HG03095 (cell line): ENCODE data around the gene ITPR2.
"Not testable (repeated sequence)": the region's sequence is repeated elsewhere in the genome, so short reads cannot be mapped to it uniquely, and the experiment has no call there.

Experiments used
- ATAC-seq: cut with Tn5 transposase; IDR thresholded peaks from one replicate; pipeline ENCODE4 v1.9.1; 2021; ENCODE audit warnings: moderate library complexity; ENCODE audit not compliant: unreplicated experiment

Gene ITPR2

DNA sequence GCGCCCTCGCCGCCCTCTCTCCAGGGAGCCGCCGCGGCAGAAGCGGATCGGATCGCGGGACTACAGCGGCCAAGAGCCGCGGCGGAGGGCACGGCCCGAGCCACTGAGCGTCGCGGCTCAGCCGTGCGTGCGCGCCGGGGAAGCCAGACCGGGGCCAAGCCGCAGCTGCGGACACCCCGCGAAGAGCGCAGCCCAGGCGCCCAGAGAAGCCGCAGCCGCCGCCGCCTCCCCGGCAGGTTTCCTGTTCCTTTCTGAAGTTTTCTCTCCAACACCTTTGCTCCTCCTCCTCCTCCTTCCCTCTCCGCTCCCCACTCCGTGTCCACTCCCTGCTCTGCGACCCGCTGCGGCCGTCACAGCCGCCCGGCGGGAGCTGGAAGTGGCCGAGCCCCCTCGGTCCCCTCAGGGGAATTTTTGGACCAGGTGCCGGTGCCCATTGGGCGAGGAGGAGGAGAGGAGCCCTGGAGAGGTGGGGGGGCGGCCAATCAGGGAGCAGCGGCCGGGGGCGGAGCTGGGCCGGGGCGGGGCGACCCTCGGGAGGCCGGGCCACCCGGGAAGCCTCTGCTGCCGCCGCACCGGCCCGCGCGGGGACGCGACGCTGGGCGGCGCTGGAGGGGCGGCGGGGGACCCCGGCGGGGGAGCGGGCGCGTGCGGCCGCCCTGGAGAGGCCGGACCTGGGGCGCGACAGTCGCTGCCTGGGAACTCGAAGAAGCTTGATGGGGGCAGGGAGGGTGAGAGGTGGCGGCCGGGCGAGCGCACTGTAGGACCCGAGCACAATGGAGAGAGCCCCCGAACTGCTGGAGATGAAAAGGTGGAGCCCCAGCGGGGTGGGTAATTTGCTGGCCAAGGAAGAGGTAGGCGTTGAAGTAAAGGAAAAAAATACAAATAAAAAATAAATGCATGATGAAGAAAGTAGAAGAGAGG lies at the start of gene ITPR2:
ITPR2 (minus strand) TSS at position 373 of the 921 bp plus-strand sequence. CDS start 413 bp downstream, outside the sequence.
- ATAC-seq: peak; percentile 71

GRCh38 chr12:26880625-26881024 lies 47.6 kb upstream of the ITPR2 start:
- ATAC-seq: no peak

DNA sequence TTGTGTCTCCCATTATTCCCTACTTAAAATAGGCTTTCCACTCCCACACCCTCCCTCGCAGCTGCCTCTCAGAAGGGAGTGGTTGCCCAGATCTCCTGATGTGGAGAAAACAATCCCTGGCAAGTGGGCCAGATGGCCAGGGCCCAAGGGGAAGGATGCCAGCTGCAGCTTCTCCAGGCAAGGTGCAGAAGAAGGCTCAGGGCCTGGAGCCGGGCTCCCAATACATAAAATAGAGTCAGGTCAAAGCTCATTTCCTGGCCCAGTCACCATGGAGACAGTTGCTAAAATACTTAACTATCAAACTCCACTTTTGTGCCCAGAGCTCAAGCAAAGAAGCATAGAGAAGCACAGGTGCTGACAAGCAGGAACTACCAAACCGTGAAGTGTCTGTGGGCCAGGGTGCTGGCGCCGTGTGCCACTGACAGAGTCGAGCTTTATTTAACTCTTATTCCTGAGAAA lies 45.7 kb upstream of the ITPR2 start:
- ATAC-seq: no peak

DNA sequence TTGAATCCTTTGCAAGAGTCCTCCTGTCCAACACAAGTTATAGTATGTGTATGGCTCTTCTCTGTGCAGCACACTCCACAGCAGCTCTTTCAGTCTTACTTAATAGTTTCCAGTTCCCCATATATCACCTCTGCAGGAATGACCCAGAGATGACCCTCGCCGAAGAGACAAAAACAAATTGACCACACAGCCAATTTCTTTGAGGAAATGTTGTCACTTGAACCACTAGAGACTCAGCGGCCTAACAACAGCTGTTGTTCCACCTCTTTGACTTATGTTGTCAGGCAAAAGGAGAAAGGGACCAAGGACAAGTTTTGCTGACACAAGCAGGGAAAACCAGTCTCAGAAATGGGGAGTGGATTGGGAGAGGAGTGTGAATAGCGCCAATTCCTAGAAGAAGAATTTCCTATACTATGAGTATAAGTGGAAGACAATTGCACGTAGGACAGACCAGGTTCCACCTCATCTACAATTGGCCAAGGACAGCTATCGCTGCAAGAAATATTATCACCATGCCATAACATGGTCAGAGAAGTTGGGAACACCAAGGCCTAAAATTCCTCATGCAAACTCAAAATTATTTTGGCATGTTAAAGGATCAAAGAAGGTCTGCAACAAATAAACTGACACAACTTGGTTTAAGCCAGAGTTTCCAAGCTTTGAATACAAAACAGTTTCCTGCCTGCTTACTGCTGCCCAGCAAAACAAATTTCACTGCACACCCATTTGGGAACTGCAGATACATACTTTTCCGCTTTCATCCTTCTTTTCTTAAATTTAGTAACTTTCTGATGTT lies 41.7 kb upstream of the ITPR2 start:
- peak; percentile 73 for ATAC-seq

DNA sequence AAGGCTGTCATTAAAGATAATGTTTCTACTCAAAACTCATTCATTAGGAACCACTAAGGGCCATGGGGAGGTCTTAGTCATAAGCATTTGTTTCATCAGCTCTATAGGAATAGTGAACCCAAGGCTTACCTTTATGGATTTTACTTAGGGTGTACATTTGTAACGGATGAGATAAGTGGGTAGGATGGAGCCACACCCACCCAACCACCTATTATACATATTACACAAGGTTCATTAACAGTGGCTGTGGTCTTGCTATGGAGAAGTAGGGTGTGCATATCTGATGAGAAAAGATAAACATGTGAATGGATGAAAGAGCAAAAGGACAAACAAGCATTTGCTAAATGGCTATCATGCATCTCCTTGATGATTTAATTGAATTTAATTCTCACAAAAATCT lies 39.6 kb upstream of the ITPR2 start:
- no peak for ATAC-seq

- no peak for ATAC-seq
Measured at GRCh38 chr12:26871985-26872384, 39.0 kb upstream of the ITPR2 start.

DNA sequence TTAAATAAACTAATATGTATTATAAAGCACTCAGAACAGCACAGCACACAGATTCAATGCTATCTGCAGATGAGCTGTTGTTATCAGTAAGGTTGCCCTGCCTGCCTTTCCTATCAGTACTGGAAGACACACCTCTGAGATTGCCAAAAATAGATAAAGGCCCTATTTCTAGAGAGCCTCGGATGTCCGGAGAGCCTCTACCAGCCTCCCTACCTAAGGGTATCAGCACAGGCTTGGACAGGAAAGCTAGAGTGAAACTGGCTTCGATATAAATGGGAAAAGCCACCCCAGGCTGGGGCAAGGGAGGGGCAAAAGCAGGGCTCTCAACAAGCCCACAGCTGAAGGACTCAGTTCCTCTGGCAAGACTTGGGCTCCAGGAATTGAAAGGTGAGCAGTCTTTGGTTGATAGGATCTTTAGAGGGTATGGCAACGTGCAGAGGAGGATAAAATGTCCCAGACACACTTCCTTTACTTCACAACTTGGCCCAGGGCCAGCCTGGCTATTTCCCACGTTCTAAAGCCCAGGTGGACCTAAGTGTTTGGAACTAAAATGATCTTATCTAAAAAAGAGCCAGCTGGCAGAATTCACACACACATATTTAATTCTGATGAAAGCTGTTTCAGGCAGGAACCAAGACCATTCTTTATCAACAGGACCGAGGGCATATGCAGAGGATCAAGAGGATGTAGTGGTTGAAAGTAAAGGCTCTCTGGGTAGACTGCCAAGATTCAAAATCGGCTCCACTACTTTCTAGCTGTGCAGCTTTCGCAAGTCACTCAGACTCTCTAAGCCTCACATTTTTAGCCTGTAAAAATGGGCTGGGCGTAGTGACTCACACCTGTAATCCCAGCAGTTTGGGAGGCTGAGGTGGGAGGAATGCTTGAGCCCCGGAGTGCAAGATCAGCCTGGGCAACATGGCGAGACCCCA lies 37.8 kb upstream of the ITPR2 start:
- ATAC-seq: peak; percentile 33

GRCh38 chr12:26869908-26870459 lies 37.0 kb upstream of the ITPR2 start:
- no peak for ATAC-seq

DNA sequence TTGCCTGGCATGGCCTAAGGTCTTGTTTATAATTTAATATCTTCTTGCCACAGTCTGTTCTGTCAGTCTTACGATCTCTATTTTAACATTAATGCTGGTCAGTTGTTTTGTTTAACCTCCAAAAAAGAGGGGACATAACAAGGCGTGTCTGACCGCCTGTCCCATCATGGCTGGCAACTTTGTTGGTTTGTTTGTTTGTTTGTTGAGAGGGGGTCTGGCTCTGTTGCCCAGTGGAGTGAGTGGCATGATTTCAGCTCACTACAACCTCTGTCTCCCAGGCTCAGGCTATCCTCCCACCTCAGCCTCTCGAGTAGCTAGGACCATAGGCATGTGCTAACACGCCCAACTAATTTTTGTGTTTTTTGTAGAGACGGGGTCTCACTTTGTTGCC lies 36.1 kb upstream of the ITPR2 start:
- no peak for ATAC-seq

GRCh38 chr12:26868447-26869103 lies 35.6 kb upstream of the ITPR2 start:
- no peak for ATAC-seq

- peak; percentile 66 for ATAC-seq
Measured at GRCh38 chr12:26867080-26867479, 34.1 kb upstream of the ITPR2 start.

DNA sequence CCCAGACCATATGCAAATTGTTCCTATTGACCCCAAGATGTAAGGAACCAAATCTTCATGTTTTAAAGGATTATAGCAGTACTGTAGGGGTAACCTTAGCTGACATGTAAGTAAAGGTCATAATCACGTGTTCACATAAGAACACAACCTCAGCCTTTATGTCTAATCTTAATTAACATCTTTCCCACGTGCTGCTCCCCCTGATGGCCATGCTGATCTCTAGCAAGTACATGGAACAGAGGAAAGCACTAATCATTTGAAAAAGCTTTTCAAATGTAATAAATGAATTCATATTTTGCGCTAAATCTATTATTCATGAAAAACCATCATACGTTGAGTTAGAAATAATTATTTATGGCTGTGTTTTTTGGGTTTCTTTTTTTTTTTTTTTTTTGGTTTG lies 30.5 kb upstream of the ITPR2 start:
- ATAC-seq: no peak

DNA sequence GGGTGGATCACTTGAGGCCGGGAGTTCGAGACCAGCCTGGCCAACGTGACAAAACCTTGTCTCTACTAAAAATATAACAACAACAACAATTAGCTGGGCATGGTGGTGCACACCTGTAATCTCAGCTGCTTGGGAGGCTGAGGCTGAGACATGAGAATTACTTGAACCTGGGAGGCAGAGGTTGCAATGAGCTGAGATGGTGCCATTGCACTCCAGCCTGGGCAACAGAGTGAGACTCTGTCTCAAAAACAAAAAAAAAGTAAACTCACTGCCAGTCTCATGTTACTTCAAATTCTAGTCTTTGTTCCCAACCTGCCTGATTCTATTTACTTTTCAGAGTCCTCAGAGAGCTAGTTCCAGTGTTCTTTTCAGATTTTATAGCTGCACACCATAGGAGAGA lies 29.8 kb upstream of the ITPR2 start:
- not testable (repeated sequence) for ATAC-seq

GRCh38 chr12:26861690-26862089 lies 28.7 kb upstream of the ITPR2 start:
- ATAC-seq: no peak

DNA sequence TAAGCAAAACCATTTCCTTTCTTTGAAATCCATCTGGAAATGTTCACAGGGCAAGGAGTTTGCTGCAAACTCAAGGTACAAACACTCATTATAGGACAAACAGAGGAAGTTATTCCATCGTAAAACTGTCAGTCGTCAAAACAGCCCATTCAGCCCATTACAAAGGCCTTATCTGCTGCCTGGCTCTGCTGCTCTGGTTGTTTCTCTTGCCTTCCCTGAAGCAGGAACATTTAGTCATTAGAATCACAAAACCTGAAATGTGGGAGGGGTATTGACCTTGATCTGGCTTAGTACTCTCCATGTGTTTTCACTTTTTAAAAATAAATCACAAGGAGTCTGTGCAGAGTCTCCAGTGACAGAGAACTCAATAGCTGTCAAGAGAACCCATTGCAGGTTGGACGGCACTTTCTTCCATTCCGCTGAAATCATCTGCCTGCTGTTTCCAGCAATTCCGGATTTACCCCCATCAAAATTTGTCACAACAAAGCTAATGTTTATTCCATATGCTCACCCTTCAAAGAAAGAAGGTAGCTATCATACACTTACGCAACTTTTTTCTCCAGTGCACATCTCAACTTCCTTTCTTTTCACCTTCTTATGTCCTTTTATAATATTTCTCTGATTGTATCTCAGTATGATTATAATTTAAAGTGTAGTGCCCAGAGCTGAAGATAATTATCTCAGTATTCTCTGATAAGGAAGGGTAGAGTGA lies 24.6 kb upstream of the ITPR2 start:
- no peak for ATAC-seq

- no peak for ATAC-seq
Measured at GRCh38 chr12:26855337-26855736, 22.3 kb upstream of the ITPR2 start.

GRCh38 chr12:26854031-26854390 lies 21.0 kb upstream of the ITPR2 start:
- no peak for ATAC-seq

- ATAC-seq: no peak
Measured at GRCh38 chr12:26853303-26854030, 20.5 kb upstream of the ITPR2 start.
